K562 (cell line): ENCODE results near the gene HEXIM1. TPM values are rescaled to one million over a fixed set of nuclear protein-coding genes. Genes with fewer than 3 reads are reported as not detected.

Experiments
- CBX8 ChIP-seq: fragments of 200-600 bp; sonication (generic); IDR thresholded peaks from 2 replicates; pipeline ENCODE4 v1.6.1; 2012; ENCODE audit warnings: borderline replicate concordance, mixed run types, low read depth, mild to moderate bottlenecking, moderate library complexity, mixed read lengths, low read length, control low read depth, inconsistent platforms; ENCODE audit not compliant: poor library complexity, severe bottlenecking; ENCODE audit errors: extremely low read depth
- CEBPG ChIP-seq, 3 experiments: fragments of 200-800 bp in 1 of 3; sonication (Bioruptor generic) in 1 of 3; sonication (generic) in 1 of 3; formaldehyde crosslinking in 1 of 3; IDR thresholded peaks in 2 of 3; conservative IDR thresholded peaks in 1 of 3; 2 replicates each; pipeline versions ENCODE4 v1.6.1 to v1.8.0; 2016 to 2022; ENCODE audit warnings: missing compliant biosample characterization in 2 of 3, missing genetic modification characterization in 2 of 3, mild to moderate bottlenecking in 1 of 3, missing genetic modification reagents in 1 of 3
- FOXM1 ChIP-seq, 2 experiments: fragments of 450-650 bp in 1 of 2; sonication (generic) in 1 of 2; formaldehyde crosslinking in 1 of 2; IDR thresholded peaks; 2 replicates each; pipeline versions ENCODE4 v1.6.1 to v1.9.0; 2017 to 2022; ENCODE audit warnings: low read depth in 2 of 2, mild to moderate bottlenecking in 2 of 2, missing genetic modification reagents in 1 of 2, moderate library complexity in 1 of 2
- NCOA4 ChIP-seq: fragments of 450-650 bp; IDR thresholded peaks from 2 replicates; pipeline ENCODE4 v1.6.1; 2018; ENCODE audit warnings: mild to moderate bottlenecking; ENCODE audit not compliant: partially characterized antibody
- RB1 ChIP-seq: fragments of 450-650 bp; IDR thresholded peaks from 2 replicates; pipeline ENCODE4 v1.6.1; 2017; ENCODE audit warnings: low read depth, mild to moderate bottlenecking
- SLC30A9 ChIP-seq: fragments of 250-450 bp; sonication (Bioruptor Pico); IDR thresholded peaks from 2 replicates; pipeline ENCODE4 v1.8.0; 2022; ENCODE audit warnings: mild to moderate bottlenecking, moderate library complexity
- STAG1 ChIP-seq: sonication (generic); formaldehyde crosslinking; IDR thresholded peaks from 2 replicates; pipeline ENCODE4 v1.5.0; 2020; ENCODE audit warnings: missing genetic modification reagents, borderline replicate concordance
- XRCC5 ChIP-seq: fragments of 200-400 bp; formaldehyde crosslinking; IDR thresholded peaks from 2 replicates; pipeline ENCODE4 v1.6.1; 2017; ENCODE audit warnings: low read depth, mild to moderate bottlenecking, low read length
- ZNF217 ChIP-seq: sonication (generic); formaldehyde crosslinking; IDR thresholded peaks from 2 replicates; pipeline ENCODE4 v1.8.0; 2022; ENCODE audit warnings: mild to moderate bottlenecking, missing genetic modification reagents
- ZNF76 ChIP-seq: fragments of 250-450 bp; sonication (Bioruptor Pico); IDR thresholded peaks from 2 replicates; pipeline ENCODE4 v1.4.0; 2020; ENCODE audit warnings: mild to moderate bottlenecking, moderate library complexity, borderline replicate concordance
- polyA plus RNA-seq, 8 experiments: library from polyadenylated mRNA; depleted of rRNA in 4 of 8; stranded (reverse) in 5 of 8; unstranded in 3 of 8; fragments of >200 nt; fragmentation: Nextera tagmentation in 2 of 8; fragmentation: Illumina TruSeq in 1 of 8; extraction: Ambion mirVana in 2 of 8; extraction: Trizol in 1 of 8; gene quantifications; 2 replicates each; pipeline versions ENCODE4 v1.2.1 to v1.2.3, GENCODE V29; 2011 to 2014; ENCODE audit warnings: inconsistent platforms in 1 of 8, missing spikeins in 1 of 8
- total RNA-seq, 7 experiments: library from RNA; depleted of rRNA in 6 of 7; stranded (reverse); fragments of >200 nt in 6 of 7; fragmentation: Illumina TruSeq in 2 of 7; extraction: Trizol in 2 of 7; gene quantifications; 2 replicates each; pipeline versions ENCODE4 v1.2.1 to v1.2.3, GENCODE V29; 2011 to 2021; ENCODE audit warnings: low replicate concordance in 1 of 7
- TF ChIP-seq, protein P1 (sequence below): fragments of 250-450 bp; sonication (Bioruptor Pico); IDR thresholded peaks from 2 replicates; pipeline ENCODE4 v1.5.0; 2021
- TF ChIP-seq, protein P2 (sequence below): fragments of 450-650 bp; IDR thresholded peaks from 2 replicates; pipeline ENCODE4 v1.6.1; 2016; ENCODE audit warnings: low read depth

HEXIM1 gene
- total and polyA plus RNA-seq, 9 of the 15 experiments (the other 6 are each of a cell fraction or from before 2014, with no cell fraction given): 1.4 to 28.3 (median 9.1) TPM

DNA sequence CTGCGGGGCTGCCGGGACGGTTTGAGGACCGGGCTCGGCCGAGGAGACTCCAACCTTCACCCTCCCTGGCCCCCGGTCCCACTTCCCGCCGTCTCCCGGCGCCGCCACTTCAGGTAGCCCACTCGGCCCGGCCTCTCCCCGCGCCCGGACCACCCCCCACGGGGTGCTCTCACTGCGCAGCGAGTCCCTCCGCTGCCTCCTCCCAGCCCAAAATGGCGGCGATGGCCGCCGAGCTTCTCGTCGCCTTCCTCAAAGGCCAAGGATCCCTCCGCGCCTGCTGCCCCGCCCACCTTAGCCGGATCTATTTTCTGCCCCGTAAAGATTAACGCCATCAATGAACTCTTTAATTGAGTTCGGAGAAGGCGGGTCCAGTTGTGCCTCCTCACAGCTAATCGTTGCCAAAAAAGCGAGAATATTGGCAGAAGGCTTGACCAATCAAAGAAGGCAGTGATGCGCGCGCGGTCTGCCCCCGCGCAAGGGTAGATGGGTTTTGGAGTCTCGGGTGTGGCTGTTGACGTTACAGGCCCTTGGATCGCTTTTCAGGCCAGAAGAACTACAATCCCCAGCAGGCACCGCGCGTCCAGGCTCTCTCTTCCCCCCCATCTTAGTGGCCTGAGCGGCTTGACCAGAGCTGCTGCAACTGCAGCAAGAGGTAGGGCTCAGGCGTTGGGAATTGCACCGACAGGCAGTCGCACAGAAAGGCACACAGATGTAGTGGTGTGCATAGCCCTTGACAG is 13.2 kb downstream of the HEXIM1 start, which contains the start of gene HEXIM2 (continued):
- TF ChIP-seq, protein P1, sequence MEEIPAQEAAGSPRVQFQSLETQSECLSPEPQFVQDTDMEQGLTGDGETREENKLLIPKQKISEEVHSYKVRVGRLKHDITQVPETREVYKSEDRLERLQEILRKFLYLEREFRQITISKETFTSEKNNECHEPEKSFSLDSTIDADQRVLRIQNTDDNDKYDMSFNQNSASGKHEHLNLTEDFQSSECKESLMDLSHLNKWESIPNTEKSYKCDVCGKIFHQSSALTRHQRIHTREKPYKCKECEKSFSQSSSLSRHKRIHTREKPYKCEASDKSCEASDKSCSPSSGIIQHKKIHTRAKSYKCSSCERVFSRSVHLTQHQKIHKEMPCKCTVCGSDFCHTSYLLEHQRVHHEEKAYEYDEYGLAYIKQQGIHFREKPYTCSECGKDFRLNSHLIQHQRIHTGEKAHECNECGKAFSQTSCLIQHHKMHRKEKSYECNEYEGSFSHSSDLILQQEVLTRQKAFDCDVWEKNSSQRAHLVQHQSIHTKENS (CRISPR knock-in tag): no peak
- TF ChIP-seq ZNF217 (CRISPR knock-in tag): no peak
- TF ChIP-seq XRCC5: peak; percentile 84; the same call in 1 of the 2 replicates
- TF ChIP-seq RB1: peak; percentile 53; the same call in 1 of the 2 replicates
- no peak for TF ChIP-seq CBX8
- no peak for TF ChIP-seq NCOA4
- TF ChIP-seq STAG1 (CRISPR knock-in tag): no peak
- TF ChIP-seq ZNF76 (CRISPR knock-in tag): peak; percentile 88
- no peak for TF ChIP-seq FOXM1 (IDR thresholded peaks at IDR 0.05; ENCODE audit: low read depth)
- TF ChIP-seq FOXM1 (CRISPR knock-in tag; IDR thresholded peaks at IDR 0.05; ENCODE audit: low read depth): no peak
- TF ChIP-seq, protein P2, sequence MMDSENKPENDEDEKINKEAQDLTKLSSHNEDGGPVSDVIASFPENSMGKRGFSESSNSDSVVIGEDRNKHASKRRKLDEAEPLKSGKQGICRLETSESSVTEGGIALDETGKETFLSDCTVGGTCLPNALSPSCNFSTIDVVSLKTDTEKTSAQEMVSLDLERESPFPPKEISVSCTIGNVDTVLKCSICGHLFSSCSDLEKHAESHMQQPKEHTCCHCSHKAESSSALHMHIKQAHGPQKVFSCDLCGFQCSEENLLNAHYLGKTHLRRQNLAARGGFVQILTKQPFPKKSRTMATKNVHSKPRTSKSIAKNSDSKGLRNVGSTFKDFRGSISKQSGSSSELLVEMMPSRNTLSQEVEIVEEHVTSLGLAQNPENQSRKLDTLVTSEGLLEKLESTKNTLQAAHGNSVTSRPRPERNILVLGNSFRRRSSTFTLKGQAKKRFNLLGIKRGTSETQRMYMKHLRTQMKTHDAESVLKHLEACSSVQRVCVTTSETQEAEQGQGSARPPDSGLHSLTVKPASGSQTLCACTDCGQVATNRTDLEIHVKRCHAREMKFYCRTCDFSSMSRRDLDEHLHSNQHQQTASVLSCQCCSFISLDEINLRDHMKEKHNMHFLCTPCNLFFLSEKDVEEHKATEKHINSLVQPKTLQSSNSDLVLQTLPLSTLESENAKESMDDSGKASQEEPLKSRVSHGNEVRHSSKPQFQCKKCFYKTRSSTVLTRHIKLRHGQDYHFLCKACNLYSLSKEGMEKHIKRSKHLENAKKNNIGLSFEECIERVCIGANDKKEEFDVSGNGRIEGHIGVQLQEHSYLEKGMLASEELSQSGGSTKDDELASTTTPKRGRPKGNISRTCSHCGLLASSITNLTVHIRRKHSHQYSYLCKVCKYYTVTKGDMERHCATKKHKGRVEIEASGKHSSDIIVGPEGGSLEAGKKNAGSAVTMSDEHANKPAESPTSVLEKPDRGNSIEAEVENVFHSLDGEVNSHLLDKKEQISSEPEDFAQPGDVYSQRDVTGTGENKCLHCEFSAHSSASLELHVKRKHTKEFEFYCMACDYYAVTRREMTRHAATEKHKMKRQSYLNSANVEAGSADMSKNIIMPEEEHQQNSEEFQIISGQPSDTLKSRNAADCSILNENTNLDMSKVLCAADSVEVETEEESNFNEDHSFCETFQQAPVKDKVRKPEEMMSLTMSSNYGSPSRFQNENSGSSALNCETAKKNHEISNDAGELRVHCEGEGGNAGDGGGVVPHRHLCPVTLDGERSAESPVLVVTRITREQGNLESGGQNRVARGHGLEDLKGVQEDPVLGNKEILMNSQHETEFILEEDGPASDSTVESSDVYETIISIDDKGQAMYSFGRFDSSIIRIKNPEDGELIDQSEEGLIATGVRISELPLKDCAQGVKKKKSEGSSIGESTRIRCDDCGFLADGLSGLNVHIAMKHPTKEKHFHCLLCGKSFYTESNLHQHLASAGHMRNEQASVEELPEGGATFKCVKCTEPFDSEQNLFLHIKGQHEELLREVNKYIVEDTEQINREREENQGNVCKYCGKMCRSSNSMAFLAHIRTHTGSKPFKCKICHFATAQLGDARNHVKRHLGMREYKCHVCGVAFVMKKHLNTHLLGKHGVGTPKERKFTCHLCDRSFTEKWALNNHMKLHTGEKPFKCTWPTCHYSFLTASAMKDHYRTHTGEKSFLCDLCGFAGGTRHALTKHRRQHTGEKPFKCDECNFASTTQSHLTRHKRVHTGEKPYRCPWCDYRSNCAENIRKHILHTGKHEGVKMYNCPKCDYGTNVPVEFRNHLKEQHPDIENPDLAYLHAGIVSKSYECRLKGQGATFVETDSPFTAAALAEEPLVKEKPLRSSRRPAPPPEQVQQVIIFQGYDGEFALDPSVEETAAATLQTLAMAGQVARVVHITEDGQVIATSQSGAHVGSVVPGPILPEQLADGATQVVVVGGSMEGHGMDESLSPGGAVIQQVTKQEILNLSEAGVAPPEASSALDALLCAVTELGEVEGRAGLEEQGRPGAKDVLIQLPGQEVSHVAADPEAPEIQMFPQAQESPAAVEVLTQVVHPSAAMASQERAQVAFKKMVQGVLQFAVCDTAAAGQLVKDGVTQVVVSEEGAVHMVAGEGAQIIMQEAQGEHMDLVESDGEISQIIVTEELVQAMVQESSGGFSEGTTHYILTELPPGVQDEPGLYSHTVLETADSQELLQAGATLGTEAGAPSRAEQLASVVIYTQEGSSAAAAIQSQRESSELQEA: no peak
- TF ChIP-seq SLC30A9: no peak
- no peak; the same call in 1 of the 2 replicates for TF ChIP-seq CEBPG (CRISPR knock-in tag; IDR thresholded peaks at IDR 0.05)
- TF ChIP-seq CEBPG (tag; conservative IDR thresholded peaks at IDR 0.05 in 1 of 2, IDR thresholded peaks at IDR 0.05 in 1 of 2): no peak
